Neural cell (in vitro differentiated cells): Measurements from ENCODE around the gene CACNA1F. TPM values are rescaled to one million over a fixed set of nuclear protein-coding genes. Genes with fewer than 3 reads are reported as not detected.

Source experiments
- H2AFZ ChIP-seq: fragments of 200-600, 300-800 bp; sonication (generic), shearing (Covaris generic); 2 replicates; pipeline ENCODE4 v1.6.0; 2014; ENCODE audit warnings: low read depth, mild to moderate bottlenecking, antibody characterized with exemption, low read length, moderate library complexity
- H3F3A ChIP-seq: fragments of 200-600 bp; shearing (Covaris generic); 2 replicates; pipeline ENCODE4 v1.6.1; 2016; ENCODE audit warnings: mild to moderate bottlenecking, moderate library complexity, mixed read lengths, antibody characterized with exemption, low read length; ENCODE audit not compliant: insufficient read depth, poor library complexity, severe bottlenecking
- H3K27ac ChIP-seq: fragments of 200-600, 300-800 bp; sonication (generic), shearing (Covaris generic); 2 replicates; pipeline ENCODE4 v1.5.1; 2014; ENCODE audit warnings: mild to moderate bottlenecking, low read length, moderate library complexity
- H3K27me3 ChIP-seq: fragments of 300-800, 200-600 bp; sonication (generic), shearing (Covaris generic); 2 replicates; pipeline ENCODE4 v1.6.0; 2014; ENCODE audit warnings: mild to moderate bottlenecking, low read depth, low read length, moderate library complexity; ENCODE audit not compliant: insufficient read depth
- H3K36me3 ChIP-seq: fragments of 300-800, 200-600 bp; sonication (generic), shearing (Covaris generic); 2 replicates; pipeline ENCODE4 v1.5.1; 2014; ENCODE audit warnings: mild to moderate bottlenecking, antibody characterized with exemption, low read length, moderate library complexity; ENCODE audit not compliant: insufficient read depth
- H3K4me2 ChIP-seq: fragments of 300-800, 200-600 bp; sonication (generic), shearing (Covaris generic); 2 replicates; pipeline ENCODE4 v1.6.0; 2014; ENCODE audit warnings: mild to moderate bottlenecking, low read length
- H3K4me3 ChIP-seq: fragments of 300-800, 200-600 bp; sonication (generic), shearing (Covaris generic); 2 replicates; pipeline ENCODE4 v1.5.1; 2014; ENCODE audit warnings: mild to moderate bottlenecking, low read length, moderate library complexity
- H3K79me2 ChIP-seq: fragments of 200-600 bp; shearing (Covaris generic); replicated peaks from 2 replicates; pipeline ENCODE4 v1.6.0; 2014; ENCODE audit warnings: mild to moderate bottlenecking, low read length, moderate library complexity; ENCODE audit not compliant: insufficient read depth
- H3K9ac ChIP-seq: fragments of 300-800, 200-600 bp; sonication (generic), shearing (Covaris generic); 2 replicates; pipeline ENCODE4 v1.6.1; 2016; ENCODE audit warnings: mild to moderate bottlenecking, low read length, mixed read lengths
- H3K9me2 ChIP-seq: fragments of 200-600 bp; shearing (Covaris generic); 2 replicates; pipeline ENCODE4 v1.6.1; 2016; ENCODE audit warnings: mild to moderate bottlenecking, low read length, mixed read lengths; ENCODE audit not compliant: insufficient read depth
- H3K9me3 ChIP-seq: fragments of 200-600, 300-800 bp; sonication (generic), shearing (Covaris generic); 2 replicates; pipeline ENCODE4 v1.6.1; 2016; ENCODE audit warnings: mild to moderate bottlenecking, mixed run types, low read length, moderate library complexity, mixed read lengths
- H4K20me1 ChIP-seq: fragments of 200-600 bp; shearing (Covaris generic); 2 replicates; pipeline ENCODE4 v1.6.1; 2016; ENCODE audit warnings: mild to moderate bottlenecking, mixed run types; ENCODE audit not compliant: insufficient read depth
- EP300 ChIP-seq: fragments of 450-650 bp; conservative IDR thresholded peaks from 2 replicates; pipeline ENCODE4 v1.6.1; 2014; ENCODE audit warnings: antibody characterized with exemption, mild to moderate bottlenecking, moderate library complexity; ENCODE audit not compliant: poor library complexity, severe bottlenecking
- EZH2 ChIP-seq: fragments of 200-600, 300-800 bp; shearing (Covaris generic), sonication (generic); IDR thresholded peaks from 2 replicates; pipeline ENCODE4 v1.6.1; 2014; ENCODE audit warnings: antibody characterized with exemption, low read length, borderline replicate concordance, mild to moderate bottlenecking; ENCODE audit not compliant: insufficient read depth, poor library complexity, severe bottlenecking
- MXI1 ChIP-seq: fragments of 450-650 bp; conservative IDR thresholded peaks from 2 replicates; pipeline ENCODE4 v1.6.1; 2014; ENCODE audit warnings: antibody characterized with exemption, mild to moderate bottlenecking; ENCODE audit not compliant: poor library complexity, severe bottlenecking
- POLR2AphosphoS5 ChIP-seq: IDR thresholded peaks from 2 replicates; pipeline ENCODE4 v1.6.1; 2012
- RAD21 ChIP-seq: fragments of 450-650 bp; conservative IDR thresholded peaks from 2 replicates; pipeline ENCODE4 v1.6.1; 2014; ENCODE audit warnings: antibody characterized with exemption, mild to moderate bottlenecking, moderate library complexity
- SMC3 ChIP-seq: fragments of 450-650 bp; conservative IDR thresholded peaks from 2 replicates; pipeline ENCODE4 v1.6.1; 2014; ENCODE audit warnings: antibody characterized with exemption, mild to moderate bottlenecking, moderate library complexity; ENCODE audit not compliant: poor library complexity
- TAF1 ChIP-seq: IDR thresholded peaks from 2 replicates; pipeline ENCODE4 v1.6.1; 2012; ENCODE audit warnings: low read depth
- polyA minus RNA-seq: library from RNA; depleted of rRNA, polyadenylated mRNA; stranded (reverse); fragments of >200 nt; gene quantifications from 2 replicates; pipeline ENCODE4 v1.2.3, GENCODE V29; 2014
- polyA plus RNA-seq: library from polyadenylated mRNA; depleted of rRNA; stranded (reverse); fragments of >200 nt; gene quantifications from 2 replicates; pipeline ENCODE4 v1.2.3, GENCODE V29; 2014
- TF ChIP-seq, protein P1 (sequence below): fragments of 450-650 bp; IDR thresholded peaks from 2 replicates; pipeline ENCODE4 v1.5.1; 2014; ENCODE audit warnings: antibody characterized with exemption, mild to moderate bottlenecking, moderate library complexity; ENCODE audit not compliant: poor library complexity, severe bottlenecking
- TF ChIP-seq, protein P2 (sequence below): IDR thresholded peaks from 2 replicates; pipeline ENCODE4 v1.6.1; 2012; ENCODE audit warnings: borderline replicate concordance

CACNA1F gene
- not detected in 2 replicates for polyA plus RNA-seq
- not detected in 2 replicates for polyA minus RNA-seq

- Histone ChIP-seq H3K9me2 (no peaks in the 10 kb centered on the region), H3K79me2 (no peaks in the 10 kb centered on the region), H3K4me2 (no peak within 1 kb of the TSS), H3K27me3 (no peaks in the 10 kb centered on the region), H4K20me1 (no peaks in the 10 kb centered on the region), H3K9me3 (no peaks in the 10 kb centered on the region), H3K36me3 (no peaks in the 10 kb centered on the region), H3K27ac (no peak within 1 kb of the TSS), H3F3A (no peaks in the 10 kb centered on the region), H2AFZ (no peak within 1 kb of the TSS), H3K4me3 (no peak within 1 kb of the TSS), H3K9ac (no peak within 1 kb of the TSS)
- TF ChIP-seq POLR2AphosphoS5 (no peak), SMC3 (no peak), EP300 (no peak), EZH2 (no peak), RAD21 (no peak), TAF1 (no peak), MXI1 (no peak)
- TF ChIP-seq, protein P1, sequence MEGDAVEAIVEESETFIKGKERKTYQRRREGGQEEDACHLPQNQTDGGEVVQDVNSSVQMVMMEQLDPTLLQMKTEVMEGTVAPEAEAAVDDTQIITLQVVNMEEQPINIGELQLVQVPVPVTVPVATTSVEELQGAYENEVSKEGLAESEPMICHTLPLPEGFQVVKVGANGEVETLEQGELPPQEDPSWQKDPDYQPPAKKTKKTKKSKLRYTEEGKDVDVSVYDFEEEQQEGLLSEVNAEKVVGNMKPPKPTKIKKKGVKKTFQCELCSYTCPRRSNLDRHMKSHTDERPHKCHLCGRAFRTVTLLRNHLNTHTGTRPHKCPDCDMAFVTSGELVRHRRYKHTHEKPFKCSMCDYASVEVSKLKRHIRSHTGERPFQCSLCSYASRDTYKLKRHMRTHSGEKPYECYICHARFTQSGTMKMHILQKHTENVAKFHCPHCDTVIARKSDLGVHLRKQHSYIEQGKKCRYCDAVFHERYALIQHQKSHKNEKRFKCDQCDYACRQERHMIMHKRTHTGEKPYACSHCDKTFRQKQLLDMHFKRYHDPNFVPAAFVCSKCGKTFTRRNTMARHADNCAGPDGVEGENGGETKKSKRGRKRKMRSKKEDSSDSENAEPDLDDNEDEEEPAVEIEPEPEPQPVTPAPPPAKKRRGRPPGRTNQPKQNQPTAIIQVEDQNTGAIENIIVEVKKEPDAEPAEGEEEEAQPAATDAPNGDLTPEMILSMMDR: no peak
- TF ChIP-seq, protein P2, sequence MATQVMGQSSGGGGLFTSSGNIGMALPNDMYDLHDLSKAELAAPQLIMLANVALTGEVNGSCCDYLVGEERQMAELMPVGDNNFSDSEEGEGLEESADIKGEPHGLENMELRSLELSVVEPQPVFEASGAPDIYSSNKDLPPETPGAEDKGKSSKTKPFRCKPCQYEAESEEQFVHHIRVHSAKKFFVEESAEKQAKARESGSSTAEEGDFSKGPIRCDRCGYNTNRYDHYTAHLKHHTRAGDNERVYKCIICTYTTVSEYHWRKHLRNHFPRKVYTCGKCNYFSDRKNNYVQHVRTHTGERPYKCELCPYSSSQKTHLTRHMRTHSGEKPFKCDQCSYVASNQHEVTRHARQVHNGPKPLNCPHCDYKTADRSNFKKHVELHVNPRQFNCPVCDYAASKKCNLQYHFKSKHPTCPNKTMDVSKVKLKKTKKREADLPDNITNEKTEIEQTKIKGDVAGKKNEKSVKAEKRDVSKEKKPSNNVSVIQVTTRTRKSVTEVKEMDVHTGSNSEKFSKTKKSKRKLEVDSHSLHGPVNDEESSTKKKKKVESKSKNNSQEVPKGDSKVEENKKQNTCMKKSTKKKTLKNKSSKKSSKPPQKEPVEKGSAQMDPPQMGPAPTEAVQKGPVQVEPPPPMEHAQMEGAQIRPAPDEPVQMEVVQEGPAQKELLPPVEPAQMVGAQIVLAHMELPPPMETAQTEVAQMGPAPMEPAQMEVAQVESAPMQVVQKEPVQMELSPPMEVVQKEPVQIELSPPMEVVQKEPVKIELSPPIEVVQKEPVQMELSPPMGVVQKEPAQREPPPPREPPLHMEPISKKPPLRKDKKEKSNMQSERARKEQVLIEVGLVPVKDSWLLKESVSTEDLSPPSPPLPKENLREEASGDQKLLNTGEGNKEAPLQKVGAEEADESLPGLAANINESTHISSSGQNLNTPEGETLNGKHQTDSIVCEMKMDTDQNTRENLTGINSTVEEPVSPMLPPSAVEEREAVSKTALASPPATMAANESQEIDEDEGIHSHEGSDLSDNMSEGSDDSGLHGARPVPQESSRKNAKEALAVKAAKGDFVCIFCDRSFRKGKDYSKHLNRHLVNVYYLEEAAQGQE: no peak
Observed at GRCh38 chrX:49233176-49233575, at the start of gene CACNA1F. Gene CACNA1F, minus strand, starts transcription at chrX:49233340. Its CDS starts 31 bp downstream, at chrX:49233309.

DNA sequence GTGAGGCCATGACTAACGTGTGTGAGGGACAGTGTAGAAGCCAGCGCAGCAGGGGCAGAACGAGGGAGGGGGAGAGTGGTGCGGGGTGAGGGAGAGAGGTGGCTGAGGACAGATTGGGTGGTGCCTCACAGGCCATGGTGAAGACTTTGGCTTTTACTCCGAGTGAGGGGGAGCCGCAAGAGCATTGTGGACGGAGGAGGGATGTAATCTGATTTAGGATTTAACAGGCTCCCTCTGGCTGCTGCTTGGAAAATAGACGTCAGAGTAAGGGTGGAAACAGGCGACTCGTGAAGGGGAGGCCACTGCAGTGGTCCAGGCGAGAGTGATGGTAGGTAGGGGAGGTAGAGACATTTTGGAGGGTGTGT lies 49.5 kb upstream of the CACNA1F start:
- Histone ChIP-seq H3K27me3 (no peaks in the 10 kb centered on the region), H3K4me2 (no peak overlapping the region), H3K27ac (no peak overlapping the region)

More for the DNA sequence above, 49.5 kb upstream of the CACNA1F start:
- TF ChIP-seq, protein P2: no peak
- TF ChIP-seq TAF1: no peak
- TF ChIP-seq, protein P1: no peak
- TF ChIP-seq EZH2: no peak
- TF ChIP-seq MXI1: no peak
- TF ChIP-seq POLR2AphosphoS5: no peak
- no peak for TF ChIP-seq EP300
- no peak for TF ChIP-seq SMC3
- TF ChIP-seq RAD21: no peak
- Histone ChIP-seq H3K9me2 (no peaks in the 10 kb centered on the region), H3K9ac (no peak overlapping the region), H3K36me3 (no peaks in the 10 kb centered on the region), H3K9me3 (no peaks in the 10 kb centered on the region), H2AFZ (no peak overlapping the region), H3K4me3 (no peak overlapping the region), H3F3A (no peaks in the 10 kb centered on the region), H3K79me2 (no peaks in the 10 kb centered on the region), H4K20me1 (no peaks in the 10 kb centered on the region)
